Anterior cingulate cortex (tissue), 58 donors: Measurements from ENCODE around the gene RAB7B.
A peak's percentile ranks its signal among the peaks of the same experiment; 100 is the strongest.
"Not testable (repeated sequence)": the region's sequence is repeated elsewhere in the genome, so short reads cannot be mapped to it uniquely, and the experiment has no call there.

Experiments
- DNase-seq, 58 donors: peaks; one replicate each; lab custom pipeline; 2025; lab: John Stamatoyannopoulos, UW

RAB7B gene

GRCh38 chr1:206000641-206001339 lies 2.4 kb downstream of the RAB7B start:
- no peak for DNase-seq

- peak in 42 of 58 donors; percentile 17 to 83 (median 52) for DNase-seq
These were observed 4.5 kb downstream of the RAB7B start for GRCh38 chr1:205998457-205999241.

GRCh38 chr1:205996641-205997040 lies 6.6 kb downstream of the RAB7B start:
- not testable (repeated sequence) for DNase-seq

GRCh38 chr1:205994346-205994745 lies 8.8 kb downstream of the RAB7B start:
- DNase-seq, result peak in 55 of 58 donors; percentile 24 to 96 (median 85)

GRCh38 chr1:205993068-205993467 lies 10.1 kb downstream of the RAB7B start:
- no peak for DNase-seq

GRCh38 chr1:205992218-205992882 lies 10.8 kb downstream of the RAB7B start:
- DNase-seq, result no peak

GRCh38 chr1:205991237-205991636 lies 12.0 kb downstream of the RAB7B start:
- no peak for DNase-seq

- no peak for DNase-seq
These were observed 13.0 kb downstream of the RAB7B start for GRCh38 chr1:205990226-205990625.

GRCh38 chr1:205989786-205990185 lies 13.4 kb downstream of the RAB7B start:
- DNase-seq, result no peak

- DNase-seq, result no peak
These were observed 14.6 kb downstream of the RAB7B start for GRCh38 chr1:205988585-205988995.

GRCh38 chr1:205986861-205987260 lies 16.3 kb downstream of the RAB7B start:
- DNase-seq, result no peak

GRCh38 chr1:205986292-205986691 lies 16.9 kb downstream of the RAB7B start:
- DNase-seq, result no peak

GRCh38 chr1:205985330-205986005 lies 17.7 kb downstream of the RAB7B start:
- DNase-seq, result peak in 2 of 58 donors; percentile 27 to 28

GRCh38 chr1:205983925-205984725 lies 19.1 kb downstream of the RAB7B start:
- DNase-seq, result peak in 50 of 58 donors; percentile 7 to 85 (median 60)

GRCh38 chr1:205981257-205981656 lies 21.9 kb downstream of the RAB7B start:
- DNase-seq, result no peak

- no peak for DNase-seq
These were observed 22.8 kb downstream of the RAB7B start for GRCh38 chr1:205980237-205980870.

- no peak for DNase-seq
These were observed 23.9 kb downstream of the RAB7B start for GRCh38 chr1:205979301-205979700.

GRCh38 chr1:205978676-205979075 lies 24.5 kb downstream of the RAB7B start:
- no peak for DNase-seq

GRCh38 chr1:205977402-205978014 lies 25.7 kb downstream of the RAB7B start:
- DNase-seq, result peak in 54 of 58 donors; percentile 8 to 84 (median 65)
